Measurements from ENCODE around the gene LSP1. TPM values are rescaled to one million over a fixed set of nuclear protein-coding genes. Genes with fewer than 3 reads are reported as not detected.

The LSP1 gene
- total RNA-seq, result 1.5 and 1.9 TPM in 2 replicates

GRCh38 chr11:1852877-1853276, at the start of gene LSP1:
Gene LSP1 (plus strand): TSS chr11:1853084. CDS start chr11:1853145, 61 bp downstream.

DNA sequence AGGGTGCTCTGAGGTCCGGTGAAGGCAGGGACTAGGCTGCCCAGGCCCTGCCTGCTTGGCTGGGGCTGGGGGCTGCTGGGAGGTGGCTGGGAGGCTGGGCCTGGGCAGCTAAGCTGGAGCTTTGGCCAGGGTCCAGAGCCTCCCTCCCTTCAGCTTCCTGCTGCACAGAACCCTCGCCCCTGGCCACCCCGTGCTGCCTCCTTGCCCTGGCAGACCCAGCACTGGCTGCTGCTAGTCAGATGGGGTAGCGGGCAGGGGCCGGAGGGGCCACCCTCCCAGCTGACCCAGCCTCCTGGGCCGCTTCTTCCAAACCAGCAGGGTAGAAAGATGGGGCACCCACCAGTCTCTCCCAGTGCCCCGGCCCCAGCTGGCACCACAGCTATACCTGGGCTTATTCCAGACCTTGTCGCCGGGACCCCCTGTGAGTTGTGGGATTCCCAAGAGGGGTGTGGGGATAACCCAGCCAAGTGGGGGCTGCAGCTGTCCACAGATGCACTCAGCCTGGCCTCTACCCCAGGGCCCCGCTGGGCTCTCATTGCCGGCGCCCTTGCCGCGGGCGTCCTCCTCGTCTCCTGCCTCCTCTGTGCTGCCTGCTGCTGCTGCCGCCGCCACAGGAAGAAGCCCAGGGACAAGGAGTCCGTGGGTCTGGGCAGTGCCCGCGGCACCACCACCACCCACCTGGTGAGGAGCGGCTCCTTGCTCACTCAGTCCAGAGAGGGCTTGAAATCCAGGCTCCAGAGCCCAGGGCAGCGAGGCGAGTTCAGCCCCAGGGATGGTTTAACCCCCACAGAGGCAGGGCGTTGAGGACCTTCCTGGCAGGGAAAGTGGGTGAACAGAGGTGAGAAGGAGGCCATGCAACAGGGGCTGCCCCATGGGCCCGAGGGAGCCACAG, 17.9 kb upstream of the LSP1 start, which contains the start of gene SYT8:
SYT8 (plus strand) TSS at position 212 of the 892 bp plus-strand sequence; CDS start at position 328, 116 bp downstream.

GRCh38 chr11:1838426-1839144, 14.3 kb upstream of the LSP1 start, which contains the start of gene TNNI2:
Gene TNNI2 (plus strand): TSS chr11:1838981. CDS start chr11:1839697, 716 bp downstream.

GRCh38 chr11:1891831-1892115, 38.9 kb downstream of the LSP1 start, which contains the start of gene PRR33:
Gene PRR33 (minus strand): TSS chr11:1891895. CDS start chr11:1890584, 1,311 bp downstream.

GRCh38 chr11:1919391-1920127, 66.7 kb downstream of the LSP1 start, which contains the start of gene TNNT3:
Gene TNNT3 (plus strand): TSS chr11:1919703. CDS start chr11:1922875, 3,172 bp downstream.

Other genes with a start within 250 kb of the LSP1 start
- gene KRTAP5-3, start 244.6 kb upstream of the LSP1 start, total RNA-seq, result not detected in 2 replicates
- gene KRTAP5-4, start 230.9 kb upstream of the LSP1 start, total RNA-seq, result not detected in 2 replicates
- not detected in 2 replicates for gene KRTAP5-5, start 223.3 kb upstream of the LSP1 start, total RNA-seq
- not detected in 2 replicates for gene KRTAP5-6, start 155.9 kb upstream of the LSP1 start, total RNA-seq
- gene IFITM10, start 102.5 kb upstream of the LSP1 start, total RNA-seq, result 0.09 and 0.56 TPM in 2 replicates
- 74.7 and 185 TPM in 2 replicates for gene CTSD, start 89.2 kb upstream of the LSP1 start, total RNA-seq
- gene SYT8, start 18.1 kb upstream of the LSP1 start, total RNA-seq, result 0.09 TPM in 1 of 2 replicates, not detected in the other
- gene TNNI2, start 14.1 kb upstream of the LSP1 start, total RNA-seq, result not detected in 2 replicates
- not detected in 2 replicates for gene PRR33, start 38.8 kb downstream of the LSP1 start, total RNA-seq
- not detected in 2 replicates for gene TNNT3, start 66.6 kb downstream of the LSP1 start, total RNA-seq
- 65.0 and 96.8 TPM in 2 replicates for gene MRPL23, start 94.2 kb downstream of the LSP1 start, total RNA-seq
- gene H19, start 144.8 kb downstream of the LSP1 start, total RNA-seq, result 1.1 and 2.3 TPM in 2 replicates

Data from endothelial cell of coronary artery (primary cell).